Measurements from ENCODE around the gene FMNL3. TPM values are rescaled to one million over a fixed set of nuclear protein-coding genes. Genes with fewer than 3 reads are reported as not detected.

The FMNL3 gene
- polyA plus RNA-seq, 1 of the 3 experiments (the other 2 are of a cell fraction), result 10.2 TPM

- Histone ChIP-seq H3K4me3 (ENCODE audit: low read depth in 2 of 2, low read length in 1 of 2) (no peak overlapping the region), H3K36me3 (replicated peaks in 1 of 2; ENCODE audit: control insufficient read depth in 1 of 2, insufficient read depth in 2 of 2, low read length in 1 of 2) (peaks cover 31 to 78% of the 10 kb centered on the region in 2 experiments), H2AFZ (ENCODE audit: low read depth) (no peak overlapping the region), H3K27ac (ENCODE audit: low read depth in 2 of 2, low read length in 1 of 2) (no peak overlapping the region; a peak in 1 of 4 replicates), H3K9me2 (no peaks in the 10 kb centered on the region), H3K9ac (no peak overlapping the region), H3K79me2 (ENCODE audit: insufficient read depth) (no peaks in the 10 kb centered on the region), H3K27me3 (ENCODE audit: insufficient read depth) (no peaks in the 10 kb centered on the region), H3F3A (replicated peaks; ENCODE audit: insufficient read depth) (peaks cover 7% of the 10 kb centered on the region), H3K4me1 (ENCODE audit: control insufficient read depth in 1 of 2, insufficient read depth in 2 of 2, low read depth in 1 of 2, low read length in 1 of 2) (peaks cover 0 to 5% of the 10 kb centered on the region in 2 experiments; a peak in 1 of 4 replicates), H3K9me3 (no peaks in the 10 kb centered on the region), H4K20me1 (ENCODE audit: insufficient read depth) (no peaks in the 10 kb centered on the region), H3K4me2 (no peak overlapping the region)
- POLR2A ChIA-PET, result interaction anchor here (0.5 to 1.2 kb wide), 2 partner anchors 16 to 58 kb away, joined by 3 to 4 read pairs; no protein-coding TSS in a partner anchor
- DNase-seq, result no peak
- no peak for TF ChIP-seq ELF1 (IDR thresholded peaks at IDR 0.05)
- no peak for TF ChIP-seq CTCF (IDR thresholded peaks at IDR 0.05)
- TF ChIP-seq NFIC (IDR thresholded peaks at IDR 0.05; ENCODE audit: borderline replicate concordance), result no peak
- TF ChIP-seq MXI1 (IDR thresholded peaks at IDR 0.05; ENCODE audit: low read depth, low read length), result no peak
- TF ChIP-seq, protein P1, sequence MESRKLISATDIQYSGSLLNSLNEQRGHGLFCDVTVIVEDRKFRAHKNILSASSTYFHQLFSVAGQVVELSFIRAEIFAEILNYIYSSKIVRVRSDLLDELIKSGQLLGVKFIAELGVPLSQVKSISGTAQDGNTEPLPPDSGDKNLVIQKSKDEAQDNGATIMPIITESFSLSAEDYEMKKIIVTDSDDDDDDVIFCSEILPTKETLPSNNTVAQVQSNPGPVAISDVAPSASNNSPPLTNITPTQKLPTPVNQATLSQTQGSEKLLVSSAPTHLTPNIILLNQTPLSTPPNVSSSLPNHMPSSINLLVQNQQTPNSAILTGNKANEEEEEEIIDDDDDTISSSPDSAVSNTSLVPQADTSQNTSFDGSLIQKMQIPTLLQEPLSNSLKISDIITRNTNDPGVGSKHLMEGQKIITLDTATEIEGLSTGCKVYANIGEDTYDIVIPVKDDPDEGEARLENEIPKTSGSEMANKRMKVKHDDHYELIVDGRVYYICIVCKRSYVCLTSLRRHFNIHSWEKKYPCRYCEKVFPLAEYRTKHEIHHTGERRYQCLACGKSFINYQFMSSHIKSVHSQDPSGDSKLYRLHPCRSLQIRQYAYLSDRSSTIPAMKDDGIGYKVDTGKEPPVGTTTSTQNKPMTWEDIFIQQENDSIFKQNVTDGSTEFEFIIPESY (IDR thresholded peaks at IDR 0.05; ENCODE audit: borderline replicate concordance, low read depth), result no peak
- TF ChIP-seq RCOR1 (IDR thresholded peaks at IDR 0.05; ENCODE audit: low read length), result no peak
- TF ChIP-seq, protein P2, sequence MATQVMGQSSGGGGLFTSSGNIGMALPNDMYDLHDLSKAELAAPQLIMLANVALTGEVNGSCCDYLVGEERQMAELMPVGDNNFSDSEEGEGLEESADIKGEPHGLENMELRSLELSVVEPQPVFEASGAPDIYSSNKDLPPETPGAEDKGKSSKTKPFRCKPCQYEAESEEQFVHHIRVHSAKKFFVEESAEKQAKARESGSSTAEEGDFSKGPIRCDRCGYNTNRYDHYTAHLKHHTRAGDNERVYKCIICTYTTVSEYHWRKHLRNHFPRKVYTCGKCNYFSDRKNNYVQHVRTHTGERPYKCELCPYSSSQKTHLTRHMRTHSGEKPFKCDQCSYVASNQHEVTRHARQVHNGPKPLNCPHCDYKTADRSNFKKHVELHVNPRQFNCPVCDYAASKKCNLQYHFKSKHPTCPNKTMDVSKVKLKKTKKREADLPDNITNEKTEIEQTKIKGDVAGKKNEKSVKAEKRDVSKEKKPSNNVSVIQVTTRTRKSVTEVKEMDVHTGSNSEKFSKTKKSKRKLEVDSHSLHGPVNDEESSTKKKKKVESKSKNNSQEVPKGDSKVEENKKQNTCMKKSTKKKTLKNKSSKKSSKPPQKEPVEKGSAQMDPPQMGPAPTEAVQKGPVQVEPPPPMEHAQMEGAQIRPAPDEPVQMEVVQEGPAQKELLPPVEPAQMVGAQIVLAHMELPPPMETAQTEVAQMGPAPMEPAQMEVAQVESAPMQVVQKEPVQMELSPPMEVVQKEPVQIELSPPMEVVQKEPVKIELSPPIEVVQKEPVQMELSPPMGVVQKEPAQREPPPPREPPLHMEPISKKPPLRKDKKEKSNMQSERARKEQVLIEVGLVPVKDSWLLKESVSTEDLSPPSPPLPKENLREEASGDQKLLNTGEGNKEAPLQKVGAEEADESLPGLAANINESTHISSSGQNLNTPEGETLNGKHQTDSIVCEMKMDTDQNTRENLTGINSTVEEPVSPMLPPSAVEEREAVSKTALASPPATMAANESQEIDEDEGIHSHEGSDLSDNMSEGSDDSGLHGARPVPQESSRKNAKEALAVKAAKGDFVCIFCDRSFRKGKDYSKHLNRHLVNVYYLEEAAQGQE (IDR thresholded peaks at IDR 0.05; ENCODE audit: low read depth, low read length), result no peak
- no peak for TF ChIP-seq YY1 (IDR thresholded peaks at IDR 0.05; ENCODE audit: low read depth)
- no peak for TF ChIP-seq GABPA (IDR thresholded peaks at IDR 0.05; ENCODE audit: low read depth)
- TF ChIP-seq SMC3 (IDR thresholded peaks at IDR 0.05; ENCODE audit: low read depth, low read length), result no peak
- TF ChIP-seq RFX5 (IDR thresholded peaks at IDR 0.05; ENCODE audit: low read length), result no peak
- TF ChIP-seq, protein P3, sequence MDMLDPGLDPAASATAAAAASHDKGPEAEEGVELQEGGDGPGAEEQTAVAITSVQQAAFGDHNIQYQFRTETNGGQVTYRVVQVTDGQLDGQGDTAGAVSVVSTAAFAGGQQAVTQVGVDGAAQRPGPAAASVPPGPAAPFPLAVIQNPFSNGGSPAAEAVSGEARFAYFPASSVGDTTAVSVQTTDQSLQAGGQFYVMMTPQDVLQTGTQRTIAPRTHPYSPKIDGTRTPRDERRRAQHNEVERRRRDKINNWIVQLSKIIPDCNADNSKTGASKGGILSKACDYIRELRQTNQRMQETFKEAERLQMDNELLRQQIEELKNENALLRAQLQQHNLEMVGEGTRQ (IDR thresholded peaks at IDR 0.05; ENCODE audit: borderline replicate concordance, low read depth, low read length), result no peak
- TF ChIP-seq GATA2 (CRISPR knock-in tag; IDR thresholded peaks at IDR 0.05), result no peak
- TF ChIP-seq, protein P4, sequence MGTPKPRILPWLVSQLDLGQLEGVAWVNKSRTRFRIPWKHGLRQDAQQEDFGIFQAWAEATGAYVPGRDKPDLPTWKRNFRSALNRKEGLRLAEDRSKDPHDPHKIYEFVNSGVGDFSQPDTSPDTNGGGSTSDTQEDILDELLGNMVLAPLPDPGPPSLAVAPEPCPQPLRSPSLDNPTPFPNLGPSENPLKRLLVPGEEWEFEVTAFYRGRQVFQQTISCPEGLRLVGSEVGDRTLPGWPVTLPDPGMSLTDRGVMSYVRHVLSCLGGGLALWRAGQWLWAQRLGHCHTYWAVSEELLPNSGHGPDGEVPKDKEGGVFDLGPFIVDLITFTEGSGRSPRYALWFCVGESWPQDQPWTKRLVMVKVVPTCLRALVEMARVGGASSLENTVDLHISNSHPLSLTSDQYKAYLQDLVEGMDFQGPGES (IDR thresholded peaks at IDR 0.05; ENCODE audit: low read depth, low read length), result no peak
- no peak for TF ChIP-seq POLR2AphosphoS5 (IDR thresholded peaks at IDR 0.05; ENCODE audit: low read depth, low read length)
- no peak for TF ChIP-seq RAD21 (IDR thresholded peaks at IDR 0.05; ENCODE audit: low read length)
- no peak for TF ChIP-seq TCF12 (IDR thresholded peaks at IDR 0.05)
- no peak for TF ChIP-seq FOSL2 (IDR thresholded peaks at IDR 0.05; ENCODE audit: borderline replicate concordance, low read depth)
- TF ChIP-seq FOXJ3 (CRISPR knock-in tag; IDR thresholded peaks at IDR 0.05), result no peak
- 95% methylated on average over 10 of the region's 12 CpGs for WGBS (ENCODE audit: low lambda C conversion rate)
- CTCF ChIA-PET, result interaction anchor here (0.6 to 30.5 kb wide), 6 partner anchors 10 to 320 kb away, joined by 3 to 590 read pairs (median 12); partner anchors contain the start of genes FMNL3 and TMBIM6
These were observed 60.1 kb downstream of the FMNL3 start for GRCh38 chr12:49646871-49647654.
